Neural progenitor cell (in vitro differentiated cells): ENCODE results near the gene CALY. TPM values are rescaled to one million over a fixed set of nuclear protein-coding genes. Genes with fewer than 3 reads are reported as not detected.

Experiments used
- DNase-seq: peaks from one replicate; pipeline ENCODE4 v3.0.0-alpha.2; 2016; ENCODE audit warnings: low spot score
- H2AFZ ChIP-seq: fragments of 200-600 bp; sonication (generic); replicated peaks from 2 replicates; pipeline ENCODE4 v1.6.1; 2016; ENCODE audit warnings: antibody characterized with exemption
- H3F3A ChIP-seq: fragments of 200-600 bp; sonication (generic); 2 replicates; pipeline ENCODE4 v1.6.1; 2016; ENCODE audit warnings: antibody characterized with exemption, low read depth
- H3K27ac ChIP-seq: fragments of 200-600 bp; sonication (generic); 2 replicates; pipeline ENCODE4 v1.5.1; 2016; ENCODE audit warnings: mild to moderate bottlenecking
- H3K27me3 ChIP-seq: fragments of 200-600 bp; sonication (generic); 2 replicates; pipeline ENCODE4 v1.6.1; 2016; ENCODE audit warnings: mild to moderate bottlenecking, moderate library complexity
- H3K36me3 ChIP-seq: fragments of 200-600 bp; sonication (generic); 2 replicates; pipeline ENCODE4 v1.5.1; 2016
- H3K4me1 ChIP-seq: fragments of 200-600 bp; sonication (generic); 2 replicates; pipeline ENCODE4 v1.6.1; 2016; ENCODE audit warnings: mixed run types
- H3K4me2 ChIP-seq: fragments of 200-600 bp; sonication (generic); 2 replicates; pipeline ENCODE4 v1.6.1; 2016
- H3K4me3 ChIP-seq: fragments of 200-600 bp; sonication (generic); 2 replicates; pipeline ENCODE4 v1.5.1; 2016
- H3K79me2 ChIP-seq: fragments of 200-600 bp; sonication (generic); 2 replicates; pipeline ENCODE4 v1.6.1; 2016; ENCODE audit warnings: low read depth
- H3K9ac ChIP-seq: fragments of 200-600 bp; sonication (generic); 2 replicates; pipeline ENCODE4 v1.6.1; 2016
- H3K9me3 ChIP-seq: fragments of 200-600 bp; sonication (generic); 2 replicates; pipeline ENCODE4 v1.5.1; 2016; ENCODE audit warnings: low read depth
- H4K20me1 ChIP-seq: fragments of 200-600 bp; sonication (generic); 2 replicates; pipeline ENCODE4 v1.6.1; 2016; ENCODE audit warnings: low read depth
- H3K27ac Mint-ChIP-seq: 3 replicates; pipeline ENCODE4 v1.8.0; 2021; ENCODE audit warnings: mixed read lengths
- H3K27me3 Mint-ChIP-seq: 2 replicates; pipeline ENCODE4 v1.8.0; 2022; ENCODE audit warnings: low read depth, mild to moderate bottlenecking, inconsistent platforms, moderate library complexity, mixed read lengths; ENCODE audit not compliant: insufficient read depth
- H3K36me3 Mint-ChIP-seq: 3 replicates; pipeline ENCODE4 v1.8.0; 2021; ENCODE audit warnings: mixed read lengths
- H3K4me1 Mint-ChIP-seq: 3 replicates; pipeline ENCODE4 v1.8.0; 2021; ENCODE audit warnings: mixed read lengths
- H3K4me3 Mint-ChIP-seq: 3 replicates; pipeline ENCODE4 v1.8.0; 2021; ENCODE audit warnings: mild to moderate bottlenecking, moderate library complexity, mixed read lengths
- H3K9me3 Mint-ChIP-seq: 3 replicates; pipeline ENCODE4 v1.8.0; 2020; ENCODE audit warnings: mixed read lengths
- EZH2 ChIP-seq: fragments of 200-600 bp; sonication (generic); IDR thresholded peaks from 2 replicates; pipeline ENCODE4 v1.6.1; 2017; ENCODE audit warnings: antibody characterized with exemption, mild to moderate bottlenecking, moderate library complexity
- EZH2phosphoT487 ChIP-seq: fragments of 200-600 bp; sonication (generic); IDR thresholded peaks from 2 replicates; pipeline ENCODE4 v1.6.1; 2017; ENCODE audit warnings: antibody characterized with exemption
- total RNA-seq: library from RNA; depleted of rRNA; stranded (reverse); fragments of >200 nt; gene quantifications from 2 replicates; pipeline ENCODE4 v1.2.3, GENCODE V29; 2015; ENCODE audit warnings: low replicate concordance
- TF ChIP-seq, protein P1 (sequence below): fragments of 200-600 bp; sonication (generic); IDR thresholded peaks from 2 replicates; pipeline ENCODE4 v1.5.1; 2017; ENCODE audit warnings: antibody characterized with exemption, mild to moderate bottlenecking

CALY gene
- total RNA-seq, 1 donor from 2014 or later = not detected

GRCh38 chr10:133303206-133303605, 33.5 kb downstream of the CALY start:
- Histone ChIP-seq H3K36me3 (no peaks in the 10 kb centered on the region), H4K20me1 (peaks cover 39% of the 10 kb centered on the region), H2AFZ (no peak overlapping the region), H3K9ac (no peak overlapping the region), H3K9me3 (no peaks in the 10 kb centered on the region), H3K4me3 (no peak overlapping the region), H3K27me3 (no peaks in the 10 kb centered on the region), H3K79me2 (peaks cover 55% of the 10 kb centered on the region), H3K4me2 (no peak overlapping the region), H3K27ac (no peak overlapping the region), H3K4me1 (peaks cover 6% of the 10 kb centered on the region), H3F3A (peaks cover 4% of the 10 kb centered on the region)
- Mint-ChIP-seq H3K4me3 (no peak overlapping the region), H3K9me3 (no peaks in the 10 kb centered on the region), H3K27me3 (peaks cover 10% of the 10 kb centered on the region), H3K4me1 (peaks cover 15% of the 10 kb centered on the region), H3K27ac (no peak overlapping the region), H3K36me3 (peaks cover 21% of the 10 kb centered on the region)
- DNase-seq = no peak
- TF ChIP-seq, protein P1, sequence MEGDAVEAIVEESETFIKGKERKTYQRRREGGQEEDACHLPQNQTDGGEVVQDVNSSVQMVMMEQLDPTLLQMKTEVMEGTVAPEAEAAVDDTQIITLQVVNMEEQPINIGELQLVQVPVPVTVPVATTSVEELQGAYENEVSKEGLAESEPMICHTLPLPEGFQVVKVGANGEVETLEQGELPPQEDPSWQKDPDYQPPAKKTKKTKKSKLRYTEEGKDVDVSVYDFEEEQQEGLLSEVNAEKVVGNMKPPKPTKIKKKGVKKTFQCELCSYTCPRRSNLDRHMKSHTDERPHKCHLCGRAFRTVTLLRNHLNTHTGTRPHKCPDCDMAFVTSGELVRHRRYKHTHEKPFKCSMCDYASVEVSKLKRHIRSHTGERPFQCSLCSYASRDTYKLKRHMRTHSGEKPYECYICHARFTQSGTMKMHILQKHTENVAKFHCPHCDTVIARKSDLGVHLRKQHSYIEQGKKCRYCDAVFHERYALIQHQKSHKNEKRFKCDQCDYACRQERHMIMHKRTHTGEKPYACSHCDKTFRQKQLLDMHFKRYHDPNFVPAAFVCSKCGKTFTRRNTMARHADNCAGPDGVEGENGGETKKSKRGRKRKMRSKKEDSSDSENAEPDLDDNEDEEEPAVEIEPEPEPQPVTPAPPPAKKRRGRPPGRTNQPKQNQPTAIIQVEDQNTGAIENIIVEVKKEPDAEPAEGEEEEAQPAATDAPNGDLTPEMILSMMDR = no peak
- TF ChIP-seq EZH2 = no peak
- no peak for TF ChIP-seq EZH2phosphoT487

GRCh38 chr10:133302230-133302629, 34.5 kb downstream of the CALY start:
- Histone ChIP-seq H4K20me1 (peaks cover 29% of the 10 kb centered on the region), H3K9ac (no peak overlapping the region), H3K36me3 (no peaks in the 10 kb centered on the region), H3K4me2 (no peak overlapping the region), H3F3A (no peaks in the 10 kb centered on the region), H3K79me2 (peaks cover 45% of the 10 kb centered on the region), H2AFZ (no peak overlapping the region), H3K27ac (no peak overlapping the region), H3K27me3 (no peaks in the 10 kb centered on the region), H3K4me3 (no peak overlapping the region), H3K9me3 (no peaks in the 10 kb centered on the region), H3K4me1 (no peaks in the 10 kb centered on the region)
- no peak for DNase-seq
- H3K4me1 Mint-ChIP-seq = peaks cover 6% of the 10 kb centered on the region
- no peaks in the 10 kb centered on the region for H3K9me3 Mint-ChIP-seq
- H3K27me3 Mint-ChIP-seq = peaks cover 4% of the 10 kb centered on the region
- TF ChIP-seq EZH2 (no peak), EZH2phosphoT487 (no peak)
- TF ChIP-seq, protein P1 = no peak
- H3K4me3 Mint-ChIP-seq = no peak overlapping the region
- peaks cover 25% of the 10 kb centered on the region for H3K36me3 Mint-ChIP-seq
- no peak overlapping the region for H3K27ac Mint-ChIP-seq

DNA sequence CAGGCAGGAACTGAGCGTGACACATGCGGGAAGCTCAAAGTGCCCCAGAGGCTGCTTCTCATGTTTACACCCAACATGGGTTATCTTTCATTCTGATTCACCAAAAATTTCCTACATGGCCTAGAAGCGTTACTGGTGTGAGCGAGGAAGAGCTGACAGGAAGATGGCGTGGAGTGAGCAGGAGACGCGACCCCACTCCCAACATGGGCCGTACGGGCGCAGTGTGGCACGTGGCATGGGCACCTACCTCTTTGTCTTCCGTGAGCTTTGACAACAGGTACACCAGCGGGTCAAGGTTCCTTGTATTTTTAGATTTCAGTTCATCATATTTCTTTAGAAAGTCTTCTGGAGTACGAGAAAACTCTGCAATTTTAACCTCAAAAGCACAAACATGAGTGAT, 37.0 kb downstream of the CALY start:
- no peak for DNase-seq
- no peaks in the 10 kb centered on the region for H3K27me3 ChIP-seq
- no peak overlapping the region for H3K9ac ChIP-seq
- no peak overlapping the region for H2AFZ ChIP-seq
- TF ChIP-seq, protein P1 = no peak
- TF ChIP-seq EZH2 (no peak), EZH2phosphoT487 (no peak)
- H3K27ac Mint-ChIP-seq = no peak overlapping the region
- no peaks in the 10 kb centered on the region for H3F3A ChIP-seq
- no peak overlapping the region for H3K4me3 ChIP-seq
- H3K4me1 ChIP-seq = no peaks in the 10 kb centered on the region
- H3K4me3 Mint-ChIP-seq = no peak overlapping the region
- H4K20me1 ChIP-seq = peaks cover 19% of the 10 kb centered on the region
- no peak overlapping the region for H3K27ac ChIP-seq
- H3K9me3 ChIP-seq = no peaks in the 10 kb centered on the region
- peaks cover 22% of the 10 kb centered on the region for H3K36me3 Mint-ChIP-seq
- no peaks in the 10 kb centered on the region for H3K36me3 ChIP-seq
- H3K9me3 Mint-ChIP-seq = no peaks in the 10 kb centered on the region
- peaks cover 3% of the 10 kb centered on the region for H3K27me3 Mint-ChIP-seq
- peaks cover 22% of the 10 kb centered on the region for H3K79me2 ChIP-seq
- no peaks in the 10 kb centered on the region for H3K4me1 Mint-ChIP-seq
- H3K4me2 ChIP-seq = no peak overlapping the region
